PC-3 (cell line): Measurements from ENCODE around the gene TNS3. TPM values are rescaled to one million over a fixed set of nuclear protein-coding genes. Genes with fewer than 3 reads are reported as not detected.

Source experiments
- ATAC-seq: fragments of 200-7000 bp; cut with Tn5 transposase; 2 replicates; pipeline ENCODE4 v1.9.1; 2020; ENCODE audit warnings: mild to moderate bottlenecking, moderate library complexity
- BruUV-seq: library from RNA; stranded (reverse); fragments of 400-500 nt; replicated peaks from 2 replicates; lab custom pipeline; 2021; lab: Mats Ljungman, UMichigan
- CTCF ChIA-PET: fragments of 300-600 bp; sonication (Branson Sonifier 250); formaldehyde crosslinking; loops from one replicate; lab custom pipeline; 2022; ENCODE audit warnings: antibody characterized with exemption; lab: Charles Lee
- POLR2A ChIA-PET: fragments of 300-600 bp; sonication (Branson Sonifier 250); formaldehyde crosslinking; loops from one replicate; lab custom pipeline; 2022; ENCODE audit warnings: antibody characterized with exemption; ENCODE audit not compliant: unreplicated experiment; lab: Charles Lee
- DNase-seq: peaks from one replicate; pipeline ENCODE4 v3.0.0-alpha.2; 2015
- H2AFZ ChIP-seq: fragments of 300-600 bp; sonication (generic); 2 replicates; pipeline ENCODE4 v1.6.0; 2016; ENCODE audit warnings: antibody characterized with exemption, low read length
- H3F3A ChIP-seq: fragments of 300-600 bp; sonication (generic); one replicate; pipeline ENCODE4 v1.6.0; 2017; ENCODE audit warnings: antibody characterized with exemption, low read length, control low read depth, mild to moderate bottlenecking; ENCODE audit not compliant: unreplicated experiment
- H3K27ac ChIP-seq: fragments of 300-600 bp; sonication (generic); 2 replicates; pipeline ENCODE4 v1.5.1; 2016; ENCODE audit warnings: mild to moderate bottlenecking, low read length
- H3K27me3 ChIP-seq: fragments of 300-600 bp; sonication (generic); 2 replicates; pipeline ENCODE4 v1.6.1; 2016; ENCODE audit warnings: low read length, mixed read lengths
- H3K36me3 ChIP-seq: fragments of 300-600 bp; sonication (generic); 2 replicates; pipeline ENCODE4 v1.6.1; 2016; ENCODE audit warnings: low read depth, mixed run types, low read length, mixed read lengths
- H3K4me1 ChIP-seq: fragments of 300-600 bp; sonication (generic); 2 replicates; pipeline ENCODE4 v1.5.1; 2016; ENCODE audit warnings: low read length; ENCODE audit not compliant: insufficient read depth
- H3K4me2 ChIP-seq: fragments of 300-600 bp; sonication (generic); 2 replicates; pipeline ENCODE4 v1.6.0; 2016; ENCODE audit warnings: low read length
- H3K4me3 ChIP-seq: fragments of 300-600 bp; sonication (generic); 2 replicates; pipeline ENCODE4 v1.5.1; 2016; ENCODE audit warnings: mild to moderate bottlenecking, low read length, mixed read lengths
- H3K79me2 ChIP-seq: fragments of 300-600 bp; sonication (generic); 2 replicates; pipeline ENCODE4 v1.6.1; 2017; ENCODE audit warnings: low read length, mixed read lengths
- H3K9ac ChIP-seq: fragments of 300-600 bp; sonication (generic); 2 replicates; pipeline ENCODE4 v1.6.0; 2016; ENCODE audit warnings: mild to moderate bottlenecking, low read length
- H3K9me2 ChIP-seq: fragments of 300-600 bp; sonication (generic); replicated peaks from 2 replicates; pipeline ENCODE4 v1.6.1; 2016; ENCODE audit warnings: mixed run types, low read length, mixed read lengths
- H3K9me3 ChIP-seq: fragments of 300-600 bp; sonication (generic); 2 replicates; pipeline ENCODE4 v1.6.1; 2016; ENCODE audit warnings: low read length, mixed read lengths
- H4K20me1 ChIP-seq: fragments of 300-600 bp; sonication (generic); 2 replicates; pipeline ENCODE4 v1.6.1; 2016; ENCODE audit warnings: low read length, mixed read lengths
- CTCF ChIP-seq: fragments of 300-600 bp; sonication (generic); conservative IDR thresholded peaks from 2 replicates; pipeline ENCODE4 v1.5.1; 2017; ENCODE audit warnings: antibody characterized with exemption, low read depth, mild to moderate bottlenecking, low read length
- EZH2 ChIP-seq: fragments of 300-600 bp; sonication (generic); IDR thresholded peaks from one replicate; pipeline ENCODE4 v1.6.1; 2017; ENCODE audit warnings: antibody characterized with exemption, mild to moderate bottlenecking, low read length; ENCODE audit not compliant: unreplicated experiment
- EZH2phosphoT487 ChIP-seq: fragments of 300-600 bp; sonication (generic); IDR thresholded peaks from 2 replicates; pipeline ENCODE4 v1.6.1; 2018; ENCODE audit warnings: mild to moderate bottlenecking, antibody characterized with exemption, low read length, borderline replicate concordance
- intact Hi-C: fragments of 100-400 bp; cut with micrococcal nuclease; formaldehyde crosslinking; loops from 2 replicates; pipeline ENCODE4 v1.9.0; 2023
- total RNA-seq: library from RNA; depleted of rRNA; stranded (reverse); fragments of >200 nt; gene quantifications from 2 replicates; pipeline ENCODE4 v1.2.3, GENCODE V29; 2014

Gene TNS3
- total RNA-seq, 1 experiment from 2014 or later = 72.3 TPM

GRCh38 chr7:47588704-47589225 is 6.9 kb upstream of the TNS3 start:
- ChIA-PET CTCF (no interaction called here), POLR2A (no interaction called here)
- DNase-seq (no peak), ATAC-seq (no peak)
- Histone ChIP-seq H3K9me2 (no peaks in the 10 kb centered on the region), H3K4me1 (peaks cover 32% of the 10 kb centered on the region), H3K27me3 (no peaks in the 10 kb centered on the region), H3F3A (no peaks in the 10 kb centered on the region), H3K79me2 (no peaks in the 10 kb centered on the region), H3K9ac (no peak overlapping the region), H3K4me3 (no peak overlapping the region), H3K27ac (no peak overlapping the region), H4K20me1 (no peaks in the 10 kb centered on the region), H2AFZ (no peak overlapping the region), H3K4me2 (no peak overlapping the region), H3K9me3 (no peaks in the 10 kb centered on the region), H3K36me3 (no peaks in the 10 kb centered on the region)
- TF ChIP-seq EZH2 (no peak), EZH2phosphoT487 (no peak), CTCF (no peak)
- intact Hi-C loops = no loop called here
- BruUV-seq = no TSS peak

- H3K27me3 ChIP-seq = no peaks in the 10 kb centered on the region
- H3K79me2 ChIP-seq = no peaks in the 10 kb centered on the region
- H3K9me2 ChIP-seq = no peaks in the 10 kb centered on the region
- no peak overlapping the region for H2AFZ ChIP-seq
- intact Hi-C loops = no loop called here
- no TSS peak for BruUV-seq
- no peak for TF ChIP-seq CTCF
- TF ChIP-seq EZH2phosphoT487 = no peak
- no peak for TF ChIP-seq EZH2
- H3K9me3 ChIP-seq = no peaks in the 10 kb centered on the region
- H3K9ac ChIP-seq = no peak overlapping the region
- H3K4me2 ChIP-seq = no peak overlapping the region
- no peak overlapping the region for H3K4me3 ChIP-seq
- H3K27ac ChIP-seq = no peak overlapping the region
- peaks cover 38% of the 10 kb centered on the region for H3K4me1 ChIP-seq
- CTCF ChIA-PET = interaction anchor here (1.3 kb wide), 1 partner anchor 152 kb away, joined by 5 read pairs; no protein-coding TSS in a partner anchor
- DNase-seq = peak; percentile 34
- no peak for ATAC-seq
- POLR2A ChIA-PET = no interaction called here
- H3F3A ChIP-seq = no peaks in the 10 kb centered on the region
- no peaks in the 10 kb centered on the region for H4K20me1 ChIP-seq
- no peaks in the 10 kb centered on the region for H3K36me3 ChIP-seq
These were observed 6.1 kb upstream of the TNS3 start for GRCh38 chr7:47587976-47588375.

GRCh38 chr7:47587351-47587750 is 5.4 kb upstream of the TNS3 start:
- ChIA-PET CTCF (interaction anchor here (1.3 kb wide), 1 partner anchor 152 kb away, joined by 5 read pairs; no protein-coding TSS in a partner anchor), POLR2A (no interaction called here)
- no peaks in the 10 kb centered on the region for H3K9me3 ChIP-seq
- H3F3A ChIP-seq = no peaks in the 10 kb centered on the region
- no peak for TF ChIP-seq CTCF
- TF ChIP-seq EZH2 = no peak
- TF ChIP-seq EZH2phosphoT487 = no peak
- no peaks in the 10 kb centered on the region for H3K36me3 ChIP-seq
- H3K27ac ChIP-seq = no peak overlapping the region
- H3K9ac ChIP-seq = no peak overlapping the region
- no peaks in the 10 kb centered on the region for H3K9me2 ChIP-seq
- peak; percentile 47 for DNase-seq
- ATAC-seq = no peak
- no peaks in the 10 kb centered on the region for H4K20me1 ChIP-seq
- H3K4me1 ChIP-seq = peaks cover 43% of the 10 kb centered on the region
- no peak overlapping the region for H2AFZ ChIP-seq
- BruUV-seq = no TSS peak
- H3K79me2 ChIP-seq = peaks cover 6% of the 10 kb centered on the region
- H3K4me3 ChIP-seq = no peak overlapping the region
- no peak overlapping the region for H3K4me2 ChIP-seq
- H3K27me3 ChIP-seq = no peaks in the 10 kb centered on the region
- intact Hi-C loops = no loop called here
